HG03045 (cell line): ENCODE measurements around the gene TMC8.

ENCODE experiments used
- ATAC-seq: cut with Tn5 transposase; IDR thresholded peaks from one replicate; pipeline ENCODE4 v1.9.1; 2021; ENCODE audit warnings: mild to moderate bottlenecking, moderate library complexity; ENCODE audit not compliant: unreplicated experiment

The TMC8 gene

GRCh38 chr17:78124081-78124835 is 6.3 kb upstream of the TMC8 start:
- no peak for ATAC-seq

GRCh38 chr17:78124836-78125137 is 5.8 kb upstream of the TMC8 start:
- ATAC-seq: no peak

GRCh38 chr17:78125138-78125913 is 5.2 kb upstream of the TMC8 start:
- ATAC-seq: no peak

GRCh38 chr17:78125976-78126894 is 4.3 kb upstream of the TMC8 start:
- ATAC-seq: no peak

GRCh38 chr17:78126895-78127238 is 3.7 kb upstream of the TMC8 start:
- no peak for ATAC-seq

GRCh38 chr17:78127239-78127887 is 3.2 kb upstream of the TMC8 start:
- no peak for ATAC-seq

GRCh38 chr17:78127888-78128550 is 2.6 kb upstream of the TMC8 start:
- ATAC-seq: no peak

- ATAC-seq: peak; percentile 27
Observed at GRCh38 chr17:78128551-78129350, 1.8 kb upstream of the TMC8 start, which contains the start of gene TMC6. TMC6 (minus strand) TSS chr17:78128755; CDS start chr17:78126832, 1,923 bp downstream.

- ATAC-seq: no peak
Observed at GRCh38 chr17:78129351-78130089, 1.1 kb upstream of the TMC8 start.

- ATAC-seq: no peak
Observed at GRCh38 chr17:78130090-78130436, 508 bp upstream of the TMC8 start.

- no peak for ATAC-seq
Observed at GRCh38 chr17:78131172-78132083, 857 bp downstream of the TMC8 start.

- no peak for ATAC-seq
Observed at GRCh38 chr17:78132084-78132676, 1.6 kb downstream of the TMC8 start.

- no peak for ATAC-seq
Observed at GRCh38 chr17:78132767-78133178, 2.2 kb downstream of the TMC8 start.

- ATAC-seq: no peak
Observed at GRCh38 chr17:78133179-78133951, 2.8 kb downstream of the TMC8 start.

- ATAC-seq: no peak
Observed at GRCh38 chr17:78133971-78134898, 3.7 kb downstream of the TMC8 start.

- no peak for ATAC-seq
Observed at GRCh38 chr17:78134899-78135385, 4.4 kb downstream of the TMC8 start.
